Suppressor macrophage treated with lipopolysaccharide for 1 hour (primary cell): ENCODE data around the gene RHOBTB3.
A peak's percentile ranks its signal among the peaks of the same experiment; 100 is the strongest.

ENCODE experiments used
- DNase-seq, 3 donors: peaks; one replicate each; pipeline ENCODE4 v3.0.0-alpha.2; 2020 to 2022

The RHOBTB3 gene

GRCh38 chr5:95733107-95733665 lies 2.0 kb downstream of the RHOBTB3 start:
- DNase-seq: no peak

GRCh38 chr5:95734187-95734586 lies 3.1 kb downstream of the RHOBTB3 start:
- DNase-seq: no peak

DNA sequence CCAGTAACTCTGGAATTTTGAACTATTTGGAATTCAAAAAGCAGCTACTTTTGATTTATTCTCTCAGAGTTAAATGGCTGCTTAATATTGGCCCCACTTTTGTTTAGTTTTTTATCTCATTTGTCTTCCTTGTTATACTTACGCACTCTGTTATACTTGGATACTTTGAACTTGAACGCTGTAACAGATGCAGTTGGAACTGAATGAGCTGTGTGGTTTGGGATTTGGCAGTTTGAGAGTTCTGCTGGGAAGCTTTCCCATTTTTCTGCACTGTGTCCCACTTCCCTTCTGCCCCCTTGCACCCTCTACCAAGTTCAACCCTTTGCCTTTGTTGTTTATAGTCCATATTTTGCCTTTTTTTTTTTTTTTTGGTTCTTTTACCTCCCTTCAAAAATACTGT lies 3.8 kb downstream of the RHOBTB3 start:
- no peak for DNase-seq

DNA sequence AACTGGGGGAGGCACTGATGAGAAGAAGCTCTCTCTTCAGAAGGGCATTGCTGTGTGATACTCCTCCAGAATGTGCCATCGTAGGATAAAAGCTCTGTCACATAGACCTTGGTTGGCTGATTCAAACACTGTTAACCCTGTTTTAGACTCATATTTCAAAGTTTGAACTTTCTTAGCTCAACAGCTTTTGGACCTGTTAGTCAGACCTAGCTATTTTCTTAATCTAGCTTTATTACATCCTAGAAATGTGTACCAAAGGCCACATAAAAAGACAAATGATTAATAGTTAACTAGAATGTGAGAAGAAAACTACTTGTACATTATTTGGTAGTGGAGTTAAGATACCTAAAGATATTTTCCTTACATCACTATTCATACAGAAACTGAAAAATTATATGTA lies 4.3 kb downstream of the RHOBTB3 start:
- no peak for DNase-seq

- peak; percentile 36 to 58 (median 55) for DNase-seq
Observed at GRCh38 chr5:95738072-95738471, 6.9 kb downstream of the RHOBTB3 start.

DNA sequence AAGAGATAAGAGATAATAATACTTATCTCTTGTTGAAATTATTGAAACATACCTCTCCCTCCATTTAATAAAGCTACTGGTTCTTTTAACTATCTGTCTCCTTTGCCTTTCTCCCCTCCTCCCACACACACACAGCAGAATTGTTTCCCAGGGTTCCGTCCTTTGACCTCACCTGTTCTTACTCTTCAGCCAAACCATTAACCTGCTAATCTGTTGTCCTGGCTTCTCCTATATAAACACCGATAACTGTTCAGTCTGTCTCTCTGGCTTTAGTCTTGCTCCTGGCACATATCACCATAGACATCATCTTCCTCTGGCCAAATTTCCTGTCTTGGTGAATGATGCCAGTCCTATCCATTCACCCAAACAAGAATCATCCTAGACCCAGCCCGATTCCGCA lies 7.7 kb downstream of the RHOBTB3 start:
- DNase-seq: no peak

DNA sequence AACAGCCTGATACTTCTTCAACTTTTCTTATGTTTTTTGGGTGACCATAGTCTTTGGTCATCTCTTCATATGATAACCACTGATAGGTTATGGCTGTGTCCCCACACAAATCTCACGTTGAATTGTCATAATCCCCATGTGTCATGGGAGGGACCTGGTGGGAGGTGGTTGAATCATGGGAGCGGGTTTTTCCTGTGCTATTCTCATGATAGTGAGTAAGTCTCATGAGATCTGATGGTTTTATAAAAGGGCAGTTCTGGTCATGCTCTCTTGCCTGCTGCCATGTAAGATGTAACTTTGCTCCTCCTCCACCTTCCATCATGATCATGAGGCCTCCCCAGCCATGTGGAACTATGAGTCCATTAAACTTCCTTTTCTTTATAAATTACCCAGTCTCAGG lies 8.7 kb downstream of the RHOBTB3 start:
- DNase-seq: peak; percentile 58 to 75 (median 65)

DNA sequence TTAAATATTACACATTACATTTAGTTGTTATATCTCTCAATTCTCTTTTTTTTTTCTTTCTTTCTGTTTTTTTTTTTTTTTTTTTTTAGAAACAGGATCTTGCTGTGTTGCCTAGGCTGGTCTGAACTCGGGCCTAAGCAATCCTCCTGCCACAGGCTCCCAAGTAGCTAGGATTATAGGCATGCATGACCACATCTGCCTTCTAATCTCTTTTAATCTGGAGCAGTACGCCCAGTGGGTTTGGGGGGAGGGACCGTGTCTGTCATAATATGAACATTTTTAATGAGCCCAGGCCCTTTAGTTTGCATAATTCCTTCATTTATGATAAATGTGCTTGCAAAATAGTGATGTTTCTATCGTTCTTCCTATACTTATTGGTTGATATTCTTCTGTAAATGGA lies 10.3 kb downstream of the RHOBTB3 start:
- no peak for DNase-seq

DNA sequence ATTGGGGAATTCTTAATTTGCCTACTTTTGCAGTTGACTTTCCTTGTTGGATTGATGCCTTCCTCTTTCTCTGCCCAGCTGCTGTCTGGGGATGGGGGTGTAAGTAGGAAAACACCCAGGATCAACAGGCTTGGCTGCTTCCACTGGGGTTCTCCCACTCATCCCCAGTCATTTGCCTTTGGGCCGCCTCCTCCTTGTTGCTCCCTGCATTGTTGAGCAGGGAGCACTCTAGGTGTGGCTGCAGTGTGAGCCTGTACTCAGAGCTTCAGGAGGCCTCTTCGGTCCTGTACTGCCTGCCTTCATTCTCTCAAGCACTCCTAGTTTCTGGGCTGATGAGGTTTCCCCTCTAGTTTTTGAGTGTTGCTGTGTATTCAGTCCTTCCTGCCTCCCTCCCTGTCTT lies 12.1 kb downstream of the RHOBTB3 start:
- DNase-seq: peak in 2 of 3 donors; percentile 20 to 52

DNA sequence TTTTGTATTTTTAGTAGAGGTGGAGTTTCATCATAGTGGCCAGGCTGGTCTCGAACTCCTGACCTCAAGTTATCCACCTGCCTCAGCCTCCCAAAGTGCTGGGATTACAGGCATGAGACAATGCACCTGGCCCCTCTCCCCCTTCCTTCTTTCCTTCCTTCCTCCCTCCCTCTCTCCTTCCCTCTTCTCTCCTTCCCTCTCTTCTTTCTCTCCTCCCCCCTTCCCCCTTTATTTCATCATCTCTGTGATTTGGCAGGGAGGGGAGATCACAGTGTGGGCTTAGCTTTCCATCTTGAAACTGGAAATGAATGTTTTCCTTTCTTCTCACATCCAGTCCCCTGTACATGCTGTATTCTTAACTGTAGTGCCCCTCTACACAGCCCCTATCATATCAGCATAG lies 12.7 kb downstream of the RHOBTB3 start:
- DNase-seq: no peak

DNA sequence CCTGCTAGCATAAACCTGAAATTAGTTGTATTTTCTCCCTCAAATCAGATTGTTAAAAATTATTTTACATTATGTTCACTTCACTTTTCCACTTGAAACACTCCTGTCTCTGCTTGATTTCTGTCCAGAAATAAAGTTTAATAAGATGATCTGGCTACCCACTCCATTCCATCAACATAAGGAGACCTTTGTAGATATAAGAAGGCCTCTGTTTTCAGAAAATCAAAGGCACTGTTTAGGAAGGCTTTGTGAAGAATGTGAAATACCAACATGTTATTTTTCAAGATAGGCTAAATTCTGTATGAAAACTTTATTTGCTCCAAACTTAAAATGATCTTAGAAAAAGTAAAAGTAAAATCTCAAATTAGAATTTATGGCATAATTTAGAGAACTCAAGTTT lies 15.1 kb downstream of the RHOBTB3 start:
- DNase-seq: no peak

GRCh38 chr5:95746722-95747679 lies 15.9 kb downstream of the RHOBTB3 start:
- DNase-seq: no peak

DNA sequence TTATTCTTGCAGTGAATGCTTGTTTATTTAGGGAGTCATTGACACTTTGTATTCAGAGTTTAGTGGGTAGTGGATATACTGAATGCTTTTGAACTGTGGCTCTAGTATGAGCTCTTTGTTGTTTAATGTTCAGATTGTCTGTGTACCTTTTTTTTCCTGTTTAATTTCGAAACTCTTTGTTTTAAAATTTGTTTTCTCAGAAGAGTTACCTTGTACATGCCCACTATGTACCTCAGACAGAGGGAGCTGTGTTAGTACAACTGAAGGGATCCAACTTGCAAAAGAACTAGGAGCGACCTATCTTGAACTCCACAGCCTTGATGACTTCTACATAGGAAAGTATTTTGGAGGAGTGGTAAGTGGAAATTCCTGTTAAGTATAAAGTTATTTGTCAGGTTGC lies 17.0 kb downstream of the RHOBTB3 start:
- no peak for DNase-seq

DNA sequence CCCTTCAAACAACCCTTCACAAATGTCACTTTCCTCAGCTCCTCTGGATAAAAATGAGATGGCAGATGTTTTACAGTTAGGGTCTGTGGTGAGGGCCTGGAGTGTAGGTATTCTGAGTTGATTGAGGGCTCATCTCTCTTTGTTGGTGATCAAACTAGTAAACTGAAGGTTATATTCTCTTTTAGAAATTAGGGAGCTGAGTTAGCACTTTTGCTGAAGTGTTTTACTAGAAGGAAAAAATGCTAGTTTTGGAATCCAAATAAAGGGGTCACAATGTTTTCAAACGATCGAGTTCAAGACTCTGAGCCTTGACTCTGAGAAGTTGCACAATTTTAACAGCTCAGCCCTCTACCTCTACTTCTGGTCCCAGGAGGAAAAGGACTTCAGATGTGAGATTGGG lies 23.4 kb downstream of the RHOBTB3 start:
- DNase-seq: no peak

GRCh38 chr5:95759005-95759404 lies 27.9 kb downstream of the RHOBTB3 start:
- no peak for DNase-seq

- DNase-seq: no peak
Observed at GRCh38 chr5:95759634-95760033, 28.5 kb downstream of the RHOBTB3 start.

DNA sequence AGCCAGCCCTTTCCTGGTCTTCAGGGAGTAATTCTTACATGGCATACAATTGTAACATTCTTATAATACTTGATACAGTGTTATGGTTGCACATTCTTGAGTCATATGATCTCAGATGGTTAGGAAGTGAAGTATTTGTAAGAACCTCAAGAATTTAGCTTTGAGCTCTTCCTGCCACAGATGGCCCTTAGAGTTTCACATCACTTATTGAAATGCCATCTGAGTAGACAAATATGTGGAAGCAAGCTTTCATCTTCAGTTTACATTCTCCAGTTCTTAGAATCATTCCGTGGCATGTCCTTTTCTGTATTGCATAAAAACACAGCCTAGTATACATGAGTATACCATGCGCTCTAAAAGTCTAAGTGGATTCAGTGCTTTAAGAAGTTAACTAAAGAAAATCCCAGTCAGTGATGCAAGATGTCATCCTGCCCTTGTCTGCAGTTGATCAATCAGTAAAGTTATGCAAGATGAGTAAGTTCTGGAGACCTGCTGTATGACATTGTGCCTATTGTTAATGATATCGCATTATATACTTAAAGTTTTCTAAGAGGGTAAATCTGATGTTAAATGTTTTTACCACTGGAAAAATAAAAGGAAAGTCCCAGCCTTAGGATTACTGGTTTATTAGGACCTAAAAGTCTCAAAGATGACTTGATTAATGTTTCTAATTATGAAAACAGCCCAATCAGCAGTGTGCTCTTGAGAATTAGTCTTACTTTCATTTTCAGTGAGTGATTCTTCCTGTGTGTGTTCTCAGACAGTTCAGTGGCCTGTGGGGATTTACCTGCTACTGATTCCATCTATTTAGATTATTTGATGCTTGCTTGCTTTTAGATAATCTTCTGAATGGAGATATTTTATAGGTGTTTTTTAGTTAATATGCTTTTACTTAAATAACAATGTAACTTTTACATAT lies 29.4 kb downstream of the RHOBTB3 start:
- DNase-seq: peak; percentile 48 to 70 (median 67)

GRCh38 chr5:95761771-95762651 lies 30.9 kb downstream of the RHOBTB3 start:
- no peak for DNase-seq

DNA sequence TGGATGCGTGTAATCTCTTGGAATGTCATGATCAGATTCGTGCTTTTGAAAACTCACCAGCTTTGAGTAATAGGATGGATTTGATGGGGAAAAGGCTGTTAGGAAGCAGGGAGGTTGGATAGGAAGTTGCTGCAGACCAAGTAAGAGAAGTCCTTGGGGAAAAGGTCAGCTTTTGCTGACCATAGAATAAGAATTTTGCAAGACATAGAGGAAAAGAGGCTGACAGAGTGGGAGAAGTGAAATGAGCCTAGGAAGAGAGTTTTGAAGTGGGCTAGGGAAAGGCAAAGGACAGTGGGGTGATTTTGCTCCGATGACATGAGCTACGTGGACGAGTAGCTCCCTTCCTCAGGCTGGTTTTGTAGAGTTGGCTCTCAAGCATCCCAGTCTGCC lies 31.5 kb downstream of the RHOBTB3 start:
- DNase-seq: no peak

DNA sequence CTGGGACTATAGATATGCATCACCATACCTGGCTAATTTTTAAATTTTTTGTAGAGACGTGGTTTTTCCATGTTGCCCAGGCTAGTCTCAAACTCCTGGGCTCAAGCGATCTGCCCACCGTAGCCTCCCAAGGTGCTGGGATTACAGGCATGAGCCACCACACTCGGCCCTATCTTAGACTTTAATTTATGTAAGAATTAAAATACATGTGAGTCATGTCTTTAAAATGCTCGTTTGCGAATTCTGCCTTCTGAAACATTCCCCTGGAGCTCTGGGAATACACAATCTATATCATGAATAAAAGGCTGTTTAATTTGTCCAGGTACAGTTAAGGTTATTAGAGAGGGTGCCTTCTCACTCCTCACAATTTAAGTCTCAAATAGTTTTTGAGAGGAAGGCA lies 32.8 kb downstream of the RHOBTB3 start:
- no peak for DNase-seq

DNA sequence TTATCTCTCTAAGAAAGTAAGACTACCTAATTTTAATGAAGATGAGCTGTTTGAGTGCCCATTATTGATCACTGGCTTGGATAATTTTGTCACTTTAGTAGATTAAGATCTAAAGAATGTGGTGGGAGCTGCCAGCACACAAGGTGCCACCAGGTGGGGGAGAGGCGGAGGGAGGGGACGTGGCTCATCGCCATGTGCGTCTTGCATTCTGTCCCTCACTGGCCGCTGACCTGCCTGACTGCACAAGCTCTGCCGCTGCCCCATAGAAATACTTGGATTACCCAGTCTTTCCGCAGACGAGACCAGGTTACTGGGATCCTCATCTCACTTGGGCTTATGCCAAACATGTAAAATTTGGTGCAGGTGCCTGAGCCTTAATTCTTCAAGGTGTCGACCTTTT lies 37.6 kb downstream of the RHOBTB3 start:
- DNase-seq: no peak
